Thyroid gland (tissue), 4 donors: Measurements from ENCODE around the gene PLEKHG7. TPM values are rescaled to one million over a fixed set of nuclear protein-coding genes. Genes with fewer than 3 reads are reported as not detected.
"Not testable (repeated sequence)": the region's sequence is repeated elsewhere in the genome, so short reads cannot be mapped to it uniquely, and the experiment has no call there.

Experiments used
- DNase-seq, 2 donors: peaks; one replicate each; pipeline ENCODE4 v3.0.0-alpha.2; 2019
- H3K27ac ChIP-seq, 3 donors: fragments of 200-600 bp; sonication (generic); 1 replicate in 2 of 3; 2 replicates in 1 of 3; pipeline ENCODE4 v1.5.1; 2016 to 2019; ENCODE audit warnings: mild to moderate bottlenecking in 1 of 3, moderate library complexity in 1 of 3
- H3K27me3 ChIP-seq: fragments of 200-600 bp; sonication (generic); one replicate; pipeline ENCODE4 v1.5.1; 2019
- H3K36me3 ChIP-seq, 2 donors: fragments of 200-600 bp; sonication (generic); one replicate each; pipeline ENCODE4 v1.5.1; 2016 to 2019
- H3K4me1 ChIP-seq, 2 donors: fragments of 200-600 bp; sonication (generic); one replicate each; pipeline ENCODE4 v1.5.1; 2017 to 2019
- H3K4me3 ChIP-seq, 3 donors: fragments of 200-600 bp; sonication (generic); replicated peaks in 1 of 3; 1 replicate in 2 of 3; 2 replicates in 1 of 3; pipeline ENCODE4 v1.5.1; 2016; ENCODE audit warnings: mild to moderate bottlenecking in 1 of 3
- H3K9me3 ChIP-seq: fragments of 200-600 bp; sonication (generic); one replicate; pipeline ENCODE4 v1.5.1; 2017
- POLR2A ChIP-seq, 2 donors: fragments of 450-650 bp; IDR thresholded peaks; one replicate each; pipeline ENCODE4 v1.6.1; 2017; ENCODE audit warnings: antibody characterized with exemption in 2 of 2, mild to moderate bottlenecking in 2 of 2, moderate library complexity in 1 of 2
- WGBS, 2 donors: methylation state at CpG; one replicate each; pipeline ENCODE4 v1.1.5; 2017; 5-methylcytosine and 5-hydroxymethylcytosine counted together
- intact Hi-C: fragments of 100-400 bp; cut with DNase I; formaldehyde crosslinking; loops from one replicate; pipeline ENCODE4 v1.15.1; 2023
- total RNA-seq, 4 donors: library from RNA; depleted of rRNA; stranded (reverse); fragments of >200 nt; gene quantifications; one replicate each; pipeline ENCODE4 v1.2.3, GENCODE V29; 2016
- TF ChIP-seq, protein P1 (sequence below), 6 experiments: fragments of 200-600 bp in 3 of 6; fragments of 450-650 bp in 3 of 6; sonication (generic) in 3 of 6; IDR thresholded peaks; one replicate each; pipeline ENCODE4 v1.5.1; 2016 to 2019; ENCODE audit warnings: antibody characterized with exemption in 6 of 6, mild to moderate bottlenecking in 2 of 6, inconsistent platforms in 1 of 6, moderate library complexity in 1 of 6

Gene PLEKHG7
- total RNA-seq, 4 donors from 2014 or later: not detected

GRCh38 chr12:92743026-92743425, 40.2 kb downstream of the PLEKHG7 start:
- Histone ChIP-seq H3K4me1 (no peaks in the 10 kb centered on the region), H3K36me3 (no peaks in the 10 kb centered on the region), H3K27me3 (no peaks in the 10 kb centered on the region), H3K4me3 (no peak overlapping the region), H3K27ac (no peak overlapping the region), H3K9me3 (no peaks in the 10 kb centered on the region)
- DNase-seq: no peak
- WGBS, 2 donors: 86 to 89% methylated on average over 3 of the region's 3 CpGs
- TF ChIP-seq, protein P1, sequence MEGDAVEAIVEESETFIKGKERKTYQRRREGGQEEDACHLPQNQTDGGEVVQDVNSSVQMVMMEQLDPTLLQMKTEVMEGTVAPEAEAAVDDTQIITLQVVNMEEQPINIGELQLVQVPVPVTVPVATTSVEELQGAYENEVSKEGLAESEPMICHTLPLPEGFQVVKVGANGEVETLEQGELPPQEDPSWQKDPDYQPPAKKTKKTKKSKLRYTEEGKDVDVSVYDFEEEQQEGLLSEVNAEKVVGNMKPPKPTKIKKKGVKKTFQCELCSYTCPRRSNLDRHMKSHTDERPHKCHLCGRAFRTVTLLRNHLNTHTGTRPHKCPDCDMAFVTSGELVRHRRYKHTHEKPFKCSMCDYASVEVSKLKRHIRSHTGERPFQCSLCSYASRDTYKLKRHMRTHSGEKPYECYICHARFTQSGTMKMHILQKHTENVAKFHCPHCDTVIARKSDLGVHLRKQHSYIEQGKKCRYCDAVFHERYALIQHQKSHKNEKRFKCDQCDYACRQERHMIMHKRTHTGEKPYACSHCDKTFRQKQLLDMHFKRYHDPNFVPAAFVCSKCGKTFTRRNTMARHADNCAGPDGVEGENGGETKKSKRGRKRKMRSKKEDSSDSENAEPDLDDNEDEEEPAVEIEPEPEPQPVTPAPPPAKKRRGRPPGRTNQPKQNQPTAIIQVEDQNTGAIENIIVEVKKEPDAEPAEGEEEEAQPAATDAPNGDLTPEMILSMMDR (IDR thresholded peaks at IDR 0.05): no peak
- TF ChIP-seq POLR2A (IDR thresholded peaks at IDR 0.05): no peak
- intact Hi-C loops: no loop called here

DNA sequence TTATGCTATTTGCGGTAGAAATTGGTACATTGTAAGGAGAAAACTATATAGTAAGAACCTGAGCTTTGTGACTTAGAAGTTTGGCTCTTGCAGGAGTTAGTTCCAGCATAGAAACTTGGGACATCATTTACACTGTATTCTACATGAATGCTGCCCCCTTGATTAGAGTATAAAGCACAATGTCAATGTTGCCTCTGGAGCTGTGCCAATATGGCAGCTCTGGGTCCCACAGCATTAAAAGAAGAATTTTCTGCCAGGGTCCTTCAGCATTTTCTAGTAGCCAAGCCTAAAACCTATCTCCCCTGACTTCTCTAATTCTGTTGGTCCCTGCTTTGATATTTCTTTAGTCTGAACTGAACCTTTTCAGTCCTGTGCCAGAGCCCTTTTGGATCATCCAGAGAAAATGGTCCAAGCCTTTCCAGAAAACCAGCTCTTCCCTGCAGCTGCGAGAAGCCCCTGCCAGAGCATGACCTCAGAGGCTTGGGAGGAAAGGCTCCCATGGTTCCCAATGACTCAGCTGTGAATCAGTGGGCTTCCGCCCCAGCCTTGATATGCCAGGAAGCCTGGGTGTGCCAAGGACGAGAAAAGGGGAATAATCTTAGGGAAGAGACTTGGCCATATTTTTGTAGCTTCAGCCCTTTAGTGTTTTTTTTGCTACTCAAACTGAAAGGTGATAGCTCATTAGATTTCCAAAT, 43.2 kb downstream of the PLEKHG7 start:
- intact Hi-C loops: no loop called here
- Histone ChIP-seq H3K4me3 (no peak overlapping the region), H3K27ac (no peak overlapping the region), H3K9me3 (no peaks in the 10 kb centered on the region), H3K27me3 (no peaks in the 10 kb centered on the region), H3K36me3 (no peaks in the 10 kb centered on the region), H3K4me1 (no peaks in the 10 kb centered on the region)
- peak; percentile 26 to 31 for DNase-seq
- TF ChIP-seq, protein P1 (IDR thresholded peaks at IDR 0.05): no peak
- TF ChIP-seq POLR2A (IDR thresholded peaks at IDR 0.05): no peak
- 69 to 76% methylated on average over 4 of the region's 4 CpGs for WGBS, 2 donors

DNA sequence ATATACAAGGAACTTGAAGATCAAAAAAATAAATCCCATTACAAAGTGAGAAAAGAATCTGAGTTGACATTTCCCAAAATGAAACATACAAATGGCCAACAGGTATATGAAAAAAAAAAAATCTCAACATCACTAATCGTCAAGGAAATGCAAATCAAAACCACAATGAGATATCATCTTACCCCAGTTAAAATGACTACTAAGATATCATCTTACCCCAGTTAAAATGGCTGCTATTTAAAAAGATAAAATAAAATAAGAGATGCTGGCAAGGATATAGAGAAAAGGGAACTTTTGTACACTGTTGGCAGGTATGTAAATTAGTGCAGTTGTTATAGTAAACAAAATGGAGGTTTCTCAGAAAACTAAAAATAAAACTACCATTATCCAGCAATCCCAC, 44.4 kb downstream of the PLEKHG7 start:
- Histone ChIP-seq H3K36me3 (no peaks in the 10 kb centered on the region), H3K9me3 (no peaks in the 10 kb centered on the region), H3K27me3 (no peaks in the 10 kb centered on the region), H3K4me1 (no peaks in the 10 kb centered on the region), H3K27ac (no peak overlapping the region), H3K4me3 (no peak overlapping the region)
- TF ChIP-seq, protein P1 (IDR thresholded peaks at IDR 0.05): no peak
- no peak for DNase-seq
- WGBS, 2 donors: 73 to 90% methylated on average over 1 of the region's 1 CpG
- intact Hi-C loops: no loop called here

DNA sequence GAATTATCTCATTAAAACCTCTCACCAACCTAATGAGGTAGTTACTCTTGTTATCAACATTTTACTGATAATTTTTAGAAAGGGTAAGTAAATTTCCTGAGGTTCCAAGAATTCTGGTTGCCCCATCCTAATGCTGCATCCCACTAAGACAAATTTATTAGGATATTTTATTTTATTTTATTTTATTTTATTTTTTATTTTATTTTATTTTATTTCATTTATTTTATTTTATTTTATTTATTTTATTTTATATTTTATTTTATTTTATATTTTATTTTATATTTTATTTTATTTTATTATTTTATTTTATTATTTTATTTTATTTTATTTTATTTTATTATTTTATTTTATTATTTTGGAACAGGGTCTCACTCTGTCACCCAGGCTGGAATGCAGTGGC, 46.9 kb downstream of the PLEKHG7 start:
- H3K36me3 ChIP-seq, H3K4me1 ChIP-seq, H3K27ac ChIP-seq, H3K27me3 ChIP-seq, DNase-seq, H3K9me3 ChIP-seq, intact Hi-C loops, H3K4me3 ChIP-seq: not testable (repeated sequence)

DNA sequence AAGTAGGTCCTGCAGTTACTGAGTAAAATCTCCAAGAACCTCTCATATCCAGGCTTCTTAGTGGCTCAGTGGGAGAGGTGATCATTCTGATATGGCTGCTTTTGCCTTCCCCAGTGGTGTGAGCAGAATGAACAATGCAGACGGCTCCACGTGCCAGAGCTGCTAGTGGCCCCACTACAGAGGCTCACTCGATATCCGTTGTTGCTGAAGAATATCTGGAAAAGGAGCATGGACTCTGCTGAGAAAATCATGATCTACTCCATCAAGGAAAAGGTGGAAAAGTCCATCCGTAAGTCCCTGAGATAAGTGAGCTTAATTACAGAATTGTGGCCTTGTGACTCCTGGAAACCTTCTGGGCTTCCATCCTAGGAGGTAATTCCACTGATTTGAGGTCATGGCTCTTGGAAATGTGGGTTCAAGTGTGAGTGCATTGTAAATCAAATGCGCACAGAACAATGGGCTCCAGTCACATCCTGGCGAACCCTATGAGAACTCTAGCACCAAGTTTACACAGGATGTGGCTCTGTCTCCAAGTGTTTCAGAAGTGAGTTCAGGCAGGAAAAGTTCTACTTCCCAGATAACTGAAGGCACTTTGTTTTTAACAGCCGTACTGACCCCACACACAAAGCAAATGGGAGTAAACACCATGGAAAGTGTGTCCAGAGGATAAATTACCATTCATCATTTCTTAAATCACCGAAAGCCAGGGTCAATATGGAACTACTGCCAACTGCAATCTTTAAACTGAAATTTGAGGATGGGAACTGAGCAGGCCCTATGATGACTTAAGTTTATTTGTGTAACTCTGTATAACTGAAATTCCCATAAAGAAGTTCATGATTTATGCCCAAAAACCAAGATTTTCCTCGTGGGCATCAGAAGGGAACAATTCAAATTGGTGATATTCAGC, 51.4 kb downstream of the PLEKHG7 start:
- DNase-seq: no peak
- Histone ChIP-seq H3K4me3 (no peak overlapping the region), H3K36me3 (no peaks in the 10 kb centered on the region), H3K9me3 (no peaks in the 10 kb centered on the region), H3K4me1 (no peaks in the 10 kb centered on the region), H3K27me3 (no peaks in the 10 kb centered on the region), H3K27ac (no peak overlapping the region)
- no peak for TF ChIP-seq POLR2A (IDR thresholded peaks at IDR 0.05)
- TF ChIP-seq, protein P1 (IDR thresholded peaks at IDR 0.05): no peak
- 74 to 75% methylated on average over 10 of the region's 10 CpGs for WGBS, 2 donors
- intact Hi-C loops: no loop called here
